H9 (cell line): ENCODE data around the gene SNX21. TPM values are rescaled to one million over a fixed set of nuclear protein-coding genes. Genes with fewer than 3 reads are reported as not detected.
A peak's percentile ranks its signal among the peaks of the same experiment; 100 is the strongest.

Experiments used
- DNase-seq: peaks from one replicate; pipeline ENCODE4 v3.0.0-alpha.2; 2017
- H2AFZ ChIP-seq: one replicate; pipeline ENCODE4 v1.6.1; 2013; ENCODE audit warnings: mild to moderate bottlenecking, low read length, control low read depth, moderate library complexity
- H2AK5ac ChIP-seq: 2 replicates; pipeline ENCODE4 v1.6.1; 2013; ENCODE audit warnings: low read length, control low read depth, mixed read lengths; ENCODE audit not compliant: insufficient read length
- H2BK120ac ChIP-seq: one replicate; pipeline ENCODE4 v1.6.1; 2013; ENCODE audit warnings: low read depth, mild to moderate bottlenecking, low read length, control low read depth, inconsistent platforms; ENCODE audit not compliant: poor library complexity, severe bottlenecking
- H2BK12ac ChIP-seq: 2 replicates; pipeline ENCODE4 v1.6.1; 2013; ENCODE audit warnings: low read length, control low read depth, mixed read lengths, low read depth; ENCODE audit not compliant: insufficient read length
- H2BK15ac ChIP-seq: 2 replicates; pipeline ENCODE4 v1.6.1; 2013; ENCODE audit warnings: low read depth, low read length, control low read depth
- H2BK20ac ChIP-seq: one replicate; pipeline ENCODE4 v1.6.1; 2013; ENCODE audit warnings: low read depth, mild to moderate bottlenecking, low read length, control low read depth, inconsistent platforms; ENCODE audit not compliant: poor library complexity, severe bottlenecking
- H2BK5ac ChIP-seq: 2 replicates; pipeline ENCODE4 v1.6.1; 2013; ENCODE audit warnings: low read length, control low read depth, mixed read lengths; ENCODE audit not compliant: insufficient read length
- H3K14ac ChIP-seq: 2 replicates; pipeline ENCODE4 v1.6.1; 2013; ENCODE audit warnings: low read length, control low read depth; ENCODE audit not compliant: insufficient read depth
- H3K18ac ChIP-seq: 2 replicates; pipeline ENCODE4 v1.6.1; 2013; ENCODE audit warnings: low read depth, mild to moderate bottlenecking, mixed read lengths, low read length, control low read depth; ENCODE audit not compliant: insufficient read length
- H3K23ac ChIP-seq: 2 replicates; pipeline ENCODE4 v1.6.1; 2013; ENCODE audit warnings: low read length, control low read depth, mixed read lengths, low read depth; ENCODE audit not compliant: insufficient read length
- H3K23me2 ChIP-seq: 2 replicates; pipeline ENCODE4 v1.6.1; 2013; ENCODE audit warnings: low read depth, mild to moderate bottlenecking, mixed read lengths, low read length, control low read depth; ENCODE audit not compliant: insufficient read length, poor library complexity, severe bottlenecking
- H3K27ac ChIP-seq: 2 replicates; pipeline ENCODE4 v1.5.1; 2013; ENCODE audit warnings: low read length, control low read depth, mixed read lengths, low read depth; ENCODE audit not compliant: insufficient read length
- H3K27me3 ChIP-seq: 2 replicates; pipeline ENCODE4 v1.6.1; 2013; ENCODE audit warnings: low read length, control low read depth, inconsistent platforms; ENCODE audit not compliant: insufficient read depth
- H3K4ac ChIP-seq: 2 replicates; pipeline ENCODE4 v1.6.1; 2013; ENCODE audit warnings: low read depth, mild to moderate bottlenecking, control low read depth, inconsistent platforms, low read length, moderate library complexity
- H3K4me1 ChIP-seq: 2 replicates; pipeline ENCODE4 v1.6.1; 2013; ENCODE audit warnings: low read length, control low read depth, inconsistent platforms; ENCODE audit not compliant: insufficient read depth
- H3K4me2 ChIP-seq: 2 replicates; pipeline ENCODE4 v1.6.1; 2013; ENCODE audit warnings: low read length, control low read depth, mixed read lengths; ENCODE audit not compliant: insufficient read length, insufficient read depth
- H3K56ac ChIP-seq: 2 replicates; pipeline ENCODE4 v1.6.1; 2013; ENCODE audit warnings: low read depth, mild to moderate bottlenecking, mixed read lengths, low read length, control low read depth; ENCODE audit not compliant: insufficient read length
- H3K79me1 ChIP-seq: 2 replicates; pipeline ENCODE4 v1.6.1; 2013; ENCODE audit warnings: low read depth, mild to moderate bottlenecking, moderate library complexity, low read length, control low read depth, inconsistent platforms; ENCODE audit not compliant: insufficient read depth, poor library complexity, severe bottlenecking
- H3K79me2 ChIP-seq: 2 replicates; pipeline ENCODE4 v1.6.1; 2013; ENCODE audit warnings: low read length, control low read depth, inconsistent platforms; ENCODE audit not compliant: insufficient read depth
- H3K9ac ChIP-seq: 2 replicates; pipeline ENCODE4 v1.6.1; 2013; ENCODE audit warnings: low read length, control low read depth, mixed read lengths; ENCODE audit not compliant: insufficient read length; ENCODE audit errors: extremely low read depth
- H3K9me3 ChIP-seq: one replicate; pipeline ENCODE4 v1.6.1; 2013; ENCODE audit warnings: low read depth, low read length, inconsistent platforms; ENCODE audit not compliant: control insufficient read depth
- H3T11ph ChIP-seq: one replicate; pipeline ENCODE4 v1.6.1; 2013; ENCODE audit warnings: mild to moderate bottlenecking, low read length, control low read depth, inconsistent platforms
- H4K20me1 ChIP-seq: one replicate; pipeline ENCODE4 v1.6.1; 2013; ENCODE audit not compliant: control insufficient read depth, insufficient read length, insufficient read depth
- H4K5ac ChIP-seq: 2 replicates; pipeline ENCODE4 v1.6.1; 2013; ENCODE audit warnings: low read depth, mild to moderate bottlenecking, mixed read lengths, low read length, control low read depth; ENCODE audit not compliant: insufficient read length
- H4K8ac ChIP-seq: replicated peaks from 2 replicates; pipeline ENCODE4 v1.6.1; 2013; ENCODE audit warnings: low read length, control low read depth, mixed read lengths, low read depth; ENCODE audit not compliant: insufficient read length
- H4K91ac ChIP-seq: 2 replicates; pipeline ENCODE4 v1.6.1; 2013; ENCODE audit warnings: low read depth, mild to moderate bottlenecking, moderate library complexity, mixed read lengths, low read length, control low read depth; ENCODE audit not compliant: insufficient read length
- H3K27ac Mint-ChIP-seq, 3 experiments: 2 replicates in 2 of 3; 3 replicates in 1 of 3; pipeline ENCODE4 v1.8.0; 2020 to 2021; ENCODE audit warnings: mixed read lengths in 3 of 3, mild to moderate bottlenecking in 1 of 3, moderate library complexity in 1 of 3
- H3K27me3 Mint-ChIP-seq: 2 replicates; pipeline ENCODE4 v1.8.0; 2021; ENCODE audit warnings: low read depth, mild to moderate bottlenecking, moderate library complexity, mixed read lengths
- H3K36me3 Mint-ChIP-seq, 3 experiments: 2 replicates in 2 of 3; 3 replicates in 1 of 3; pipeline ENCODE4 v1.8.0; 2020 to 2021; ENCODE audit warnings: low read depth in 3 of 3, mixed read lengths in 3 of 3; ENCODE audit not compliant: insufficient read depth in 1 of 3
- H3K4me1 Mint-ChIP-seq, 2 experiments: 2 replicates each; pipeline ENCODE4 v1.8.0; 2020; ENCODE audit warnings: mixed read lengths in 2 of 2
- H3K4me3 Mint-ChIP-seq, 2 experiments: 2 replicates in 1 of 2; 3 replicates in 1 of 2; pipeline ENCODE4 v1.8.0; 2020 to 2021; ENCODE audit warnings: mild to moderate bottlenecking in 2 of 2, mixed read lengths in 2 of 2, moderate library complexity in 1 of 2
- H3K9me3 Mint-ChIP-seq, 2 experiments: 2 replicates in 1 of 2; 3 replicates in 1 of 2; pipeline ENCODE4 v1.8.0; 2020; ENCODE audit warnings: mild to moderate bottlenecking in 2 of 2, mixed read lengths in 2 of 2, moderate library complexity in 1 of 2
- WGBS: extraction: QIAGEN DNeasy Blood & Tissue Kit; methylation state at CpG from one replicate; pipeline ENCODE4 v1.1.7; 2013; ENCODE audit warnings: missing lambda C conversion rate, low lambda C conversion rate, mixed read lengths; ENCODE audit not compliant: insufficient read length; ENCODE audit errors: extremely low coverage; 5-methylcytosine and 5-hydroxymethylcytosine counted together
- total RNA-seq: library from RNA; stranded (reverse); gene quantifications from 2 replicates; pipeline ENCODE4 v1.2.1, GENCODE V29; 2021
- TF ChIP-seq, protein P1 (sequence below): fragments of 200-600 bp; sonication (generic); conservative IDR thresholded peaks from 3 replicates; pipeline ENCODE4 v1.8.0; 2021; ENCODE audit warnings: antibody characterized with exemption, mild to moderate bottlenecking

SNX21 gene
- total RNA-seq, 1 experiment from 2014 or later, result 20.5 TPM

- H2AK5ac ChIP-seq, result no peak within 1 kb of the TSS
- H3K79me1 ChIP-seq, result no peaks in the 10 kb centered on the region
- H2BK20ac ChIP-seq, result no peak within 1 kb of the TSS
- no peak within 1 kb of the TSS for H3K27ac ChIP-seq
- H3K9me3 Mint-ChIP-seq, result no peaks in the 10 kb centered on the region
- H2BK15ac ChIP-seq, result no peak within 1 kb of the TSS
- H2AFZ ChIP-seq, result no peak within 1 kb of the TSS
- peaks cover 2% of the 10 kb centered on the region for H4K20me1 ChIP-seq
- H3K27me3 ChIP-seq, result no peaks in the 10 kb centered on the region
- H3K4ac ChIP-seq, result no peak within 1 kb of the TSS
- H2BK120ac ChIP-seq, result no peak within 1 kb of the TSS
- H3K27me3 Mint-ChIP-seq, result no peaks in the 10 kb centered on the region
- peak within 1 kb of the TSS; percentile 97 for H3K4me2 ChIP-seq
- TF ChIP-seq, protein P1, sequence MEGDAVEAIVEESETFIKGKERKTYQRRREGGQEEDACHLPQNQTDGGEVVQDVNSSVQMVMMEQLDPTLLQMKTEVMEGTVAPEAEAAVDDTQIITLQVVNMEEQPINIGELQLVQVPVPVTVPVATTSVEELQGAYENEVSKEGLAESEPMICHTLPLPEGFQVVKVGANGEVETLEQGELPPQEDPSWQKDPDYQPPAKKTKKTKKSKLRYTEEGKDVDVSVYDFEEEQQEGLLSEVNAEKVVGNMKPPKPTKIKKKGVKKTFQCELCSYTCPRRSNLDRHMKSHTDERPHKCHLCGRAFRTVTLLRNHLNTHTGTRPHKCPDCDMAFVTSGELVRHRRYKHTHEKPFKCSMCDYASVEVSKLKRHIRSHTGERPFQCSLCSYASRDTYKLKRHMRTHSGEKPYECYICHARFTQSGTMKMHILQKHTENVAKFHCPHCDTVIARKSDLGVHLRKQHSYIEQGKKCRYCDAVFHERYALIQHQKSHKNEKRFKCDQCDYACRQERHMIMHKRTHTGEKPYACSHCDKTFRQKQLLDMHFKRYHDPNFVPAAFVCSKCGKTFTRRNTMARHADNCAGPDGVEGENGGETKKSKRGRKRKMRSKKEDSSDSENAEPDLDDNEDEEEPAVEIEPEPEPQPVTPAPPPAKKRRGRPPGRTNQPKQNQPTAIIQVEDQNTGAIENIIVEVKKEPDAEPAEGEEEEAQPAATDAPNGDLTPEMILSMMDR, result no peak
- H3K56ac ChIP-seq, result no peak within 1 kb of the TSS
- H4K8ac ChIP-seq, result no peak within 1 kb of the TSS
- no CpG with 5 or more reads among the region's 36 CpGs for WGBS
- H3K27ac Mint-ChIP-seq, result peak within 1 kb of the TSS; percentile 95 to 99 (median 96)
- peak; percentile 99 for DNase-seq
- peaks cover 5 to 11% (median 8%) of the 10 kb centered on the region in 3 experiments; a peak in 5 of 7 replicates for H3K36me3 Mint-ChIP-seq
- peaks cover 3% of the 10 kb centered on the region; the same call in 1 of the 2 replicates for H3K79me2 ChIP-seq
- H4K5ac ChIP-seq, result no peak within 1 kb of the TSS
- H3K18ac ChIP-seq, result no peak within 1 kb of the TSS
- H3K9ac ChIP-seq, result peak within 1 kb of the TSS; percentile 72
- H3K4me3 Mint-ChIP-seq, result peak within 1 kb of the TSS; percentile 90 to 93
- H4K91ac ChIP-seq, result no peak within 1 kb of the TSS
- H3K14ac ChIP-seq, result peak within 1 kb of the TSS; percentile 70; the same call in 1 of the 2 replicates
- no peak within 1 kb of the TSS for H2BK12ac ChIP-seq
- no peak within 1 kb of the TSS for H2BK5ac ChIP-seq
- no peaks in the 10 kb centered on the region for H3K9me3 ChIP-seq
- peaks cover 14% of the 10 kb centered on the region; the same call in 1 of the 2 replicates for H3K4me1 ChIP-seq
- H3K23ac ChIP-seq, result no peak within 1 kb of the TSS
- H3T11ph ChIP-seq, result no peak within 1 kb of the TSS
- peaks cover 5% of the 10 kb centered on the region for H3K23me2 ChIP-seq
- peaks cover 54 to 59% of the 10 kb centered on the region in 2 experiments for H3K4me1 Mint-ChIP-seq
Measured at GRCh38 chr20:45857114-45857881, 23.7 kb downstream of the SNX21 start, which contains the start of the genes ACOT8 and ZSWIM3. ACOT8 (minus strand) TSS chr20:45857392; CDS start chr20:45857315, 77 bp downstream. ZSWIM3 (plus strand) TSS chr20:45857614; CDS start chr20:45857826, 212 bp downstream.
